Measurements from ENCODE around the gene ID2. TPM values are rescaled to one million over a fixed set of nuclear protein-coding genes. Genes with fewer than 3 reads are reported as not detected.

ID2 gene
- total RNA-seq, 1 donor from 2014 or later, result 11.9 TPM

DNA sequence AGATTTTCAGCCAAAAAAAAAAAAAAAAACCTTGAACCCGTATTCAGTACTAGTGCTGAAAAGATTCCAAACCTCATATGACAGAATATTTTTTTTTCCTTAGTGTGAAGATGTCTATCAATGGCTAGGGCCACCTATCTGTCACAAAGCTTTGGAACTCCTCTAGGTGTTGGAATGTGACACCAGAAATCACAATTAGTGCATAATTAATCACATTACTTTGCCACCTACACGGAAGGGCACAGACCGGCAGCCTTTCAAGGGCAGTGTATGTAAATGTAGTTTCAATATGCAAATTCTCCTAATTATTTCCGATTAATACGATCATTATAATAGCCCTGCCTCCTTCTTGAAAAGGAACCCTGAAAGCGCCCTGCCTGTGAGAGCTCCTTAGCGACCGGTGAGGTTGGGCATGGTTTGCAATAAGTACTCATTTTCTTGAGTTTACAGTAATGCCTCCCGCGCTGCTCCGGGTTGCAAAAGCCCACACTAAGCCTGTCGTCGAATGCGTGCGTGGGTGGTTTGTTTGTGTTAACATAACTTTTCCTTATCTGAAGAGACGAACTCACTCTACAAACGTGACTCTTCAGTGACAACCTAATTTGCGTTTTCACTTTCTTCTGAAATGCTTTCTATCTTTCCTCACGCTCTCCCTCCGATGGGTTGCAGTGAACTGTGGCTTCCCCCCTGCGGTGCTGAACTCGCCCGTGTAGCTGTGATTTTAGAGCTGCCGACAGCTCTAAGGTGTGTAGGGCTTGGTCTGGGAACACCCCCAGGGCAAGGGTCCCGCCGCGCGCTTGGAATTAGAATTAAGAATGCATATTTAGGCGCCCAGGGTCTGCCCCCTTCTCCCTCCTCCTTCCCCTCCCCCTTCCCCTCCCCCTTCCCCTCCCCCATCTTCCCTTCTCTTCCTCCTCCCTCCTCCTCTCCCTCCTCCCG is 765 bp upstream of the ID2 start:
- Mint-ChIP-seq H3K27me3 (ENCODE audit: unreplicated experiment) (peaks cover 10% of the 10 kb centered on the region), H3K4me1 (ENCODE audit: unreplicated experiment) (peaks cover 59% of the 10 kb centered on the region), H3K36me3 (ENCODE audit: unreplicated experiment) (no peaks in the 10 kb centered on the region), H3K4me3 (ENCODE audit: unreplicated experiment) (peak overlapping the region; percentile 82), H3K9me3 (ENCODE audit: unreplicated experiment) (no peaks in the 10 kb centered on the region), H3K27ac (ENCODE audit: unreplicated experiment) (peak overlapping the region; percentile 74)
- TF ChIP-seq, protein P1, sequence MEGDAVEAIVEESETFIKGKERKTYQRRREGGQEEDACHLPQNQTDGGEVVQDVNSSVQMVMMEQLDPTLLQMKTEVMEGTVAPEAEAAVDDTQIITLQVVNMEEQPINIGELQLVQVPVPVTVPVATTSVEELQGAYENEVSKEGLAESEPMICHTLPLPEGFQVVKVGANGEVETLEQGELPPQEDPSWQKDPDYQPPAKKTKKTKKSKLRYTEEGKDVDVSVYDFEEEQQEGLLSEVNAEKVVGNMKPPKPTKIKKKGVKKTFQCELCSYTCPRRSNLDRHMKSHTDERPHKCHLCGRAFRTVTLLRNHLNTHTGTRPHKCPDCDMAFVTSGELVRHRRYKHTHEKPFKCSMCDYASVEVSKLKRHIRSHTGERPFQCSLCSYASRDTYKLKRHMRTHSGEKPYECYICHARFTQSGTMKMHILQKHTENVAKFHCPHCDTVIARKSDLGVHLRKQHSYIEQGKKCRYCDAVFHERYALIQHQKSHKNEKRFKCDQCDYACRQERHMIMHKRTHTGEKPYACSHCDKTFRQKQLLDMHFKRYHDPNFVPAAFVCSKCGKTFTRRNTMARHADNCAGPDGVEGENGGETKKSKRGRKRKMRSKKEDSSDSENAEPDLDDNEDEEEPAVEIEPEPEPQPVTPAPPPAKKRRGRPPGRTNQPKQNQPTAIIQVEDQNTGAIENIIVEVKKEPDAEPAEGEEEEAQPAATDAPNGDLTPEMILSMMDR (IDR thresholded peaks at IDR 0.05), result no peak
- DNase-seq (ENCODE audit: extremely low spot score, unreplicated experiment), result no peak

DNA sequence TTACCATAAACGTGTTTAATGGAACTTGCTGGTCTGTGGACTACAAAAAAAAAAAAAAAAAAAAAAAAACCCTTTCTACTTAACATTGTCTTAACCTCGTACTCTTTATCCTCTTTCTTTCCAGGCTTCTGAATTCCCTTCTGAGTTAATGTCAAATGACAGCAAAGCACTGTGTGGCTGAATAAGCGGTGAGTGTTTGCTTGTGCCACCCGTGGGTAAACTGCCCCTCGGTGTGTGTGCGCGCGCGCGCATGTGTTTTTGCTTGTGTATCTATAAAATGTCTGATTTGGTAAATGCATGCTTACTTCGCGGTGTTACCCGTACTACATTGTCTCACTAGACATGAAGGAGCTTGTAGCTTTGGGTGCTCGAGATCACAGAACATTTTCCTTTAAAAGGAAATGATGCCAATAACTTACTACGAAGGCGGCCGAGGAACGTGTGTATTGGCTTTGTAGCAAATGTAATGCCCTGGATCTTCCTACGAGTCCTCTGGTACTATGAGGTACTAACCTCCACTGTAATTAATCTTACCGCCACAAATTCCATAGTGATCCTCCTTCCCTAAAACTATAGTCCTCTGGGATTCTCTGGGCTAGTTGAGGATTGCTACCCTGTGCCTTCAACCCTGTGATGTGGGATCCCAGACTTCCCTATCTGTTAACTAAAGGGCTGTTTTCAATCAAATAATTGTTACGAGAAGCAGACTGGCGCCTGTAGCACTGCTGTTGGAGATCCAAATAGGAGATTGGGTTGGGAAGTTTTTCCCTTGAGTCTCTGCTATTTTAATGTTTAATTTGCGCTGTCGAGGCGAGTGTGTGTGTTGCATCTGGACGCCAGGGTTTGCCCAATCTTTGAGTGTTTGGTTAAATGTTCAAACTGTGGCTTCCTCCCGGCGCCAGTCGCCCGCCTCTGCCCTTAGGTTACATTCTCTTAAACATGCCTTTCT is 1.1 kb downstream of the ID2 start:
- Mint-ChIP-seq H3K9me3 (ENCODE audit: unreplicated experiment) (no peaks in the 10 kb centered on the region), H3K4me1 (ENCODE audit: unreplicated experiment) (peaks cover 50% of the 10 kb centered on the region), H3K27me3 (ENCODE audit: unreplicated experiment) (peaks cover 10% of the 10 kb centered on the region), H3K27ac (ENCODE audit: unreplicated experiment) (no peak overlapping the region), H3K4me3 (ENCODE audit: unreplicated experiment) (peak overlapping the region; percentile 89), H3K36me3 (ENCODE audit: unreplicated experiment) (no peaks in the 10 kb centered on the region)
- no peak for DNase-seq (ENCODE audit: extremely low spot score, unreplicated experiment)
- TF ChIP-seq, protein P1 (IDR thresholded peaks at IDR 0.05), result no peak

- TF ChIP-seq, protein P1 (IDR thresholded peaks at IDR 0.05), result no peak
- peaks cover 45% of the 10 kb centered on the region for H3K4me1 Mint-ChIP-seq (ENCODE audit: unreplicated experiment)
- H3K9me3 Mint-ChIP-seq (ENCODE audit: unreplicated experiment), result no peaks in the 10 kb centered on the region
- H3K27me3 Mint-ChIP-seq (ENCODE audit: unreplicated experiment), result peaks cover 15% of the 10 kb centered on the region
- H3K27ac Mint-ChIP-seq (ENCODE audit: unreplicated experiment), result no peak overlapping the region
- no peak for DNase-seq (ENCODE audit: extremely low spot score, unreplicated experiment)
- H3K36me3 Mint-ChIP-seq (ENCODE audit: unreplicated experiment), result no peaks in the 10 kb centered on the region
- H3K4me3 Mint-ChIP-seq (ENCODE audit: unreplicated experiment), result peak overlapping the region; percentile 69
These were observed 2.7 kb downstream of the ID2 start for GRCh38 chr2:8684540-8684877.

DNA sequence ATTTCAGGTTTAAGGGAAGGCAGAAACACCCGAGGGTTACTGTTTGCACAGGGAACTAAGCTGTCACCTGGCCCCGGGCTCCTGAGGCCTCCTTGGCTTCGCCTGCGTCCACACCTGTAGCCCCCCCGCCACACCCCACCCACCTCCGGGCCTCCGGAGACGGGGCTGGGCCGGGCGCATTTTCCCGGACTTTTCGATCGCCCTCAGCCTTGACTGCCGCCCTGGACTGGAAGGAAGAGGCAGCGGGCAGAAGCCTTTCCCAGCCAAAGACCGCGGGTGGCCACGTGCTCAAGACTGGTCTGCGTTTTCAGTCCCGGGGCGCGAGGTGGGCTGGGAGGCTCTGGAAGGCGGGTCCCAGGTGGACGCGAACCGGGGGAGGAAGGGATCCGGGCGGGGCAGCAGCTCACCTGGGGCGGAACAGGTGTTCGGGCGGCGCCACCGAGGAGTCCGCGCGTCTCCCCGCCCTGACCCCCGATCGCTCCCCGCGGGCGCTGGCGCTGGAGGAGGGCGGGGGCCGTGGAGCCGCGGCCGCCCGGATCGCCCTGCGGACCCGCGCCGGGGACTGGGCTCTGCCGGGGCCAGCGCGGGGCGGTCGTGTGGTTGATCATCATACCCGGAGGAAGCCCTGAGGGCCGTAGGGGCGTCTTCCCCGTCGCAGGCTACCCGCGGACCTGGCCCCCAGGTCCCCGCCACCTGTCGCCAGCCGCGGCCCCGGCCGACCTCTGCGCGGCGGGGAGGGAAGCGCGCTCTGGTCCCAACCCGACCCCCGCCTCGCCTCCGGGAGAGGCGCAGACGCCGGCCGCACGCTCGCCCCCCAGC is 3.2 kb downstream of the ID2 start:
- TF ChIP-seq, protein P1 (IDR thresholded peaks at IDR 0.05), result no peak
- H3K4me3 Mint-ChIP-seq (ENCODE audit: unreplicated experiment), result peak overlapping the region; percentile 69
- H3K9me3 Mint-ChIP-seq (ENCODE audit: unreplicated experiment), result no peaks in the 10 kb centered on the region
- H3K4me1 Mint-ChIP-seq (ENCODE audit: unreplicated experiment), result peaks cover 39% of the 10 kb centered on the region
- H3K36me3 Mint-ChIP-seq (ENCODE audit: unreplicated experiment), result no peaks in the 10 kb centered on the region
- no peak for DNase-seq (ENCODE audit: extremely low spot score, unreplicated experiment)
- no peak overlapping the region for H3K27ac Mint-ChIP-seq (ENCODE audit: unreplicated experiment)
- peaks cover 19% of the 10 kb centered on the region for H3K27me3 Mint-ChIP-seq (ENCODE audit: unreplicated experiment)
